HG03045 (cell line): ENCODE results near the gene CFL1.
A peak's percentile ranks its signal among the peaks of the same experiment; 100 is the strongest.
"Not testable (repeated sequence)": the region's sequence is repeated elsewhere in the genome, so short reads cannot be mapped to it uniquely, and the experiment has no call there.

ENCODE experiments used
- ATAC-seq: cut with Tn5 transposase; IDR thresholded peaks from one replicate; pipeline ENCODE4 v1.9.1; 2021; ENCODE audit warnings: mild to moderate bottlenecking, moderate library complexity; ENCODE audit not compliant: unreplicated experiment

The CFL1 gene

DNA sequence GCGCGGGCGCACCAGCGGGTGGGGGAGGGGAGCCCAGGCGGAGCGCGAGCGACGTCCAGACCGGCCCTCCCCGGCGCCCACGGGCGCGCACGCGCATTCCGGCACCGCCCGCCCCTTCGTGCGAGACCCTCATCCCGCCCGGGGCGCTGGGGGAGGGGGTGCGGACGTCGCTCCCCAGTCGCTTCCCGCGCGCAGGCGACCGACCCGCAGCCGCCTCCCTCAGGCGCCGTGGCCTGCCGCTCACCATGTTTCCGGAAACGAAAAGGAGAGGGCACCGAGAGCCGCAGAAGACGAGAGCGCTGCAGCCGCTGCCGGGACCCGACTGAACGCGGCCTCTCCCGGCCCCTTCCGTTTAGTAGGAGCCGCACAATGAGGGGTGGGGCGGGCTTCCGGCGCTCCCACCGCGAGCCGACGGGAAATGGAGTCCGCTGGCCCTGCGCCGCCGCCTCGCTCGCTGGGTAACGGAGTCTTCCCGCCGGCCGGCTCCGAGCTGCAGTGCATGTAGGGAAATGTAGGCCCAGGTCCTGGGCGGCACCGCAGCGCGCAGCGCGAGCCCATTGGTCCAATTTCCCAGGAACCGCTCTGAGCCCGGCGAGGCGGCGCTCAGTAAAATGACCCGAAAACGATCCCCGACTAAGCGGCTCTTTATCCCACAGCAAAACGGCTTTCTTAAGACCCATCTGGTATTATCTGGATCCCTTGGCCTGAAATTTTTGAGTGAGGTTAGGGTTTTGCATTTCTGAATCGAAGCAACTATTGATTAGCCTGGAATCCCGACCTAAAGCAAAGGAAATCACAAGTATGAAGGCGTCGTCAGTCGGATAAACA lies at the start of gene CFL1:
Gene CFL1 (minus strand): TSS at position 328 of the 828 bp plus-strand sequence. CDS start 81 bp downstream, at position 247.
- peak; percentile 44 for ATAC-seq

DNA sequence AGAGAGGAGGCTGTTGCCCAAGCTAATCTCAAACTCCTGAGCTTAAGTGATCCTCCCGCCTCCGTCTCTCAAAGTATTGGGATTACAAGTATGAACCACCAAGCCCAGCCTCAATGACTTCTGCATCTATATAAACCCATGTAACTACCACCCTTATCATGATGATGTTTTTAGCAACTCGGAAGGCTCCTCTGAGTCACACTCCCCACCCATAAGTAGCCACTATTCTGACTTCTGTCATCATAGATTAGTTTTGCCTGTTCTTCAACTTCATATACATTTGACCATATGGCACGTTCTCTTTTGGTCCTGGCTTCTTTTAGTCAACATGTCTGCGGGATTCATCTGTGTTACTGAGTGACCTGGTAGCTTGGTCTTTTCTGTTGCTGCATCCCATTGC lies 48.6 kb upstream of the CFL1 start:
- no peak for ATAC-seq

DNA sequence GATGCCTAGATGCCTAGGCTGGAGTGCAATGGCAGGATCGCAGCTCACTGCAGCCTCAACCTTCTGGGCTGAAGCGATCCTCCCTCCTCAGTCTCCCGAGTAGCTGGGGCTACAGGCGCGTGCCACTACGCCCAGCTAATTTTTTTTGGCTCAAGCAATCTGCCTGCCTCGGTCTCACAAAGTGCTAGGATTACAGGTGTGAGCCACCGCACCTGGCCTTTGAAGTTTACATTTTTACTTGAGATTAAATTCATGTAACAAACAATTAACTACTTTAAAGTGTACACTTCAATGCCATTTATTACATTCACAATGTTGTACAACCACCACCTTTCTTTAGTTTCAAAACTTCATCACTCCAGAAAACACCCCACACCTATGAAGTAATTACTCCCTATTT lies 45.7 kb upstream of the CFL1 start:
- no peak for ATAC-seq

- ATAC-seq, result no peak
These were observed 45.1 kb upstream of the CFL1 start for GRCh38 chr11:65903068-65903481.

- ATAC-seq, result no peak
These were observed 42.9 kb upstream of the CFL1 start for GRCh38 chr11:65900899-65901180.

DNA sequence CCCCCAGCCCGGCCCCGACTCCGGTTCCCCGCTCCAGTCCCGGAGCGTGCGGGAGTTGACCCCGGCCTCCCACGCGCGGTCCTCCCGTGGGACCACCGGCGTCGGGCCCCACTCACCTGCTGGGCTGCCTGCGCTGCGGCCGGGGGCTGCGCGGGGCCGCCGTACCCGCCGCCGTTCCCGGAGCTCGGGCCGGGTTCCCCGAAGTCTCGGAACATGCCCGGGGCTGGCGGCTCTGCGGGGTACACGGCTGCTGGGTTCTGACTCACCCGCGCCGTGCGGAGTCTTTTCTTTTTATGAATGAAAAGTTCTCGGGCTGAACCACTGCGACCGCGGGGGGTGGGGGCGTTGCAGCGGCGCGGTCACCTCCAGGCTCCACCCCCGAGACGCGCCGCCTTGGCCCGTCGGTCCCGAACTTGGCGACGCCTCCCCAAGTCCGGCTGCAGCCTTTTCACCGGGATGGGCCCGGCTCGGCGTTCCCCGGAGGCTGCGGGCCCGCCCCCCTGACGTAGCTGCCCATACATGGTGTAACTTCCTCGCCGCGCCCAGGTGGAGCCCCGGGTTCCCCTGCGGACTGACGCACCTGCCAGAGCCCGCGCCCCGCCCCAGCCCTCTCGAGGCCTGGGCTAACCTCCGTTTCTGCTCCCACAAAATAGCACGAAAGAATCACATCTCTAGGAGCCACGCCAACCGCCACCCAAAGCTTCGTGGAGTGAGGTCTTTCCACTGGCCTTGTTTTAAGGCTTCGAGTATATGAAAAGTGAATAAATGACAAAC lies 42.3 kb upstream of the CFL1 start, which contains the start of gene FOSL1:
Gene FOSL1 (minus strand): TSS at position 264 of the 774 bp plus-strand sequence. CDS start 49 bp downstream, at position 215.
- ATAC-seq, result peak; percentile 80

GRCh38 chr11:65899356-65900124 lies 41.6 kb upstream of the CFL1 start:
- no peak for ATAC-seq

GRCh38 chr11:65898656-65899355 lies 40.8 kb upstream of the CFL1 start:
- no peak for ATAC-seq

GRCh38 chr11:65897020-65897471 lies 39.1 kb upstream of the CFL1 start:
- no peak for ATAC-seq

DNA sequence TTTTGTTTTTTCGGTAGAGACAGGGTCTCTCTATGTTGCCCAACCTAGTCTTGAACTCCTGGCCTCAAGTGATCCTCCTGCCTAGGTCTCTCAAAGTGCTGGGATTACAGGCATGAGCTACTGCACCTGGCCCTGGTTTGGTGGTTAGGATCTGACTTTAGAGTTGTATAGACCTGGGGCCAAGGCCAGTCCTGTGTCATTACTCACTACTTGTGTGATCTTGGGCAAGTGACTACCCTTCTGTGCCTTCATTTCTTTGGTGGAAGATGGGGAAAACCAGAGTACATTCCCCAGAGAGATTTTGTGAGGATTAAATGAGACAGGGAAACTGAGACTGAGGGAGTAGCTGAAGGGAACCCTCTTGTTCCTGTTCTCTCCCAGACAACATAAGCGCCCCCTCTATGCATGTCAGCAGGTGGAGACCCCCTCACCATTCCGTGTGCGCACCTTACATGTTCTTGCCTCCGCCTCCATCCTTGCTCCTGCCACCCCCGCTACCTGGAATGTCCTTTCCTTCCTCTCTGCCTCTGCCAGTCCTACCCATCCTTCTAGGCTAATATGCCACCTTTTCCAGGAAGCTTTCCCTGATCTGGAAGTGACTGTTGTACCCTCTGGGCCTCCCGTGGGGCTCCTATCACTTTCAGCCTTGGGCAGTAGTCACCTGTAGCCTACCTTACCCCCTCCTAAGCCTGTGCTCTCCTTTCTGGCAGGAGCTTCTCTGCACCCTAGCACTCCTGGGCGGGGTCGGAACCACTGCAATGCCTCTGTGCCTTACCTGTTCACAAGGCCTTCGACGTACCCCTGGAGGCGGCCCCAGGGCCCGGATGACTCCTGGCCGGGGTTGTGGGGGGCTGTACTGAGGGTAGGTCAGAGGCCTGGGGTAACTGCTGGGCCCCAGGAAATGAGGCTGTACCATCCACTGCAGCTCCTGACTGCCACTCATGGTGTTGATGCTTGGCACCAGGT lies 38.3 kb upstream of the CFL1 start:
- no peak for ATAC-seq

- no peak for ATAC-seq
These were observed 37.6 kb upstream of the CFL1 start for GRCh38 chr11:65895482-65895981.

DNA sequence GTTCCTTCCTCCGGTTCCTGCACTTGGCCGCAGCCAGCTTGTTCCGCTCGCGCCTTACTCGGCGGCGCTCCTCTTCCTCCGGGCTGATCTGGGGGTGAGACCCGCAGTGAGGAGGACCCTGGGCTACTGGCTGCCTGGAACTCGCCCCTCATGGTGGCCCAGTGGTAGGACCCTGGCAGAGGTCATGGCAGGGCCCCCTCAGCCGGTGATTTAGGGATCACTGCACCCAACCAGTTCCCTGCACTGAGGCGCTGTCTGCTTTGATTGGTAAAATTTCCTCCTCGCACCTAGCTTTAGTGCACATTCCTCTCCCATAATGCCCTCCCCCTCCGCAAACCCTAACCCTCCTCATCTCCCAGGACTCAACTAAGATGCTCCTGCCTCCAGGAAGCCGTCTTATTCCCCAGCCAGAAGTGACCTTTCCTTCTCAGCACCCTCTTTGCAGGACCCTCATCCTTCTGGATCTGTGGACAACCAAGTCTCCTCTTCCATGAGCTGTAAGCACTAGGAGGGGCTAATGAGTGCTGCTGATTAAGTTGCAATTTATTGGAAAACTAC lies 36.1 kb upstream of the CFL1 start:
- no peak for ATAC-seq

DNA sequence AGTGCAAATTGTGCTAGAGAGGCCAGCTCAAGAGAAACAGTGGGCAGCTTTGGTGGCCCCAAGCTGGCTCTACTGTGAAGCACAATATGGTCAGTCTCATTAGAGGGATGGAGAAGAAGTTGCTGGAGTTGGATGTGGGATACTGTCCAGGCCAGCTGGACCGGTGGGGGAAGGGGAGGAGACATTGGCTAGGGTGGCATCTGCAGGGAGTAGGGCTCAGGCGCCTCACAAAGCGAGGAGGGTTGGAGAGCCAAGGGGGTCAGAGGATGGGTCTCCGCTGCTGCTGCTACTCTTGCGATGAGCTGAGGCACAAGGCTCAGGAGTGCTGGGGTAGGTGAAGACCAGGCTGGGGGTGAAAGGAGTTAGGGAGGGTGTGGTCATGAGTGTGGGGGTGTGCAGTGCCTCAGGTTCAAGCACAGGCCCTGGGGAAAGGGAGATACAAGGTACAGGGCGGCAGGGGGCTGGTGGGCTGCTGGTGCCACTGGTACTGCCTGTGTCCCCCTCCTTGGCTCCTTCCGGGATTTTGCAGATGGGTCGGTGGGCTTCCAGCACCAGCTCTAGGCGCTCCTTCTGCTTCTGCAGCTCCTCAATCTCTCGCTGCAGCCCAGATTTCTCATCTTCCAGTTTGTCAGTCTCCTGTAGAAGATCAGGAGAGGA lies 34.8 kb upstream of the CFL1 start:
- no peak for ATAC-seq

DNA sequence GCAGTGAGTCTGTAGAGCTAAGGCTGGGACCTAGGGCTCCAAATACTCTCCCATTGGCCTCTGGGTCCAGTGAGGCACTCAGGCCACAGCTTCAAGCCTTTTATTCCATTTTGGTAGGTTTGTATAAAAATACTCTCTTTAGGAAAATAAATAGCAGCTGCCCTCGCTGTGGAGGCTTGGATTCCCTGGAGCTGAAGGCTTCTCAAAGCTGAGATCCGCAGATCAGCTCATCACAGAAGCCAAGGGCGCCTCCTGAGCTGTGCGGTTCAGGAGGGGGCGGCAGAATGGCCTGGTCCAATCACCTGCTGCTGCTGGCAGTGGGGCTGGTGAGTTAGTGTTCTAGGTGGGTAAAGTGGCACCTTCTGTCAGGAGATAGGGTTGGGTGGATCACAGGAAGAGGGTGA lies 34.2 kb upstream of the CFL1 start:
- ATAC-seq, result not testable (repeated sequence)

GRCh38 chr11:65891219-65892136 lies 33.5 kb upstream of the CFL1 start:
- ATAC-seq, result peak; percentile 1

DNA sequence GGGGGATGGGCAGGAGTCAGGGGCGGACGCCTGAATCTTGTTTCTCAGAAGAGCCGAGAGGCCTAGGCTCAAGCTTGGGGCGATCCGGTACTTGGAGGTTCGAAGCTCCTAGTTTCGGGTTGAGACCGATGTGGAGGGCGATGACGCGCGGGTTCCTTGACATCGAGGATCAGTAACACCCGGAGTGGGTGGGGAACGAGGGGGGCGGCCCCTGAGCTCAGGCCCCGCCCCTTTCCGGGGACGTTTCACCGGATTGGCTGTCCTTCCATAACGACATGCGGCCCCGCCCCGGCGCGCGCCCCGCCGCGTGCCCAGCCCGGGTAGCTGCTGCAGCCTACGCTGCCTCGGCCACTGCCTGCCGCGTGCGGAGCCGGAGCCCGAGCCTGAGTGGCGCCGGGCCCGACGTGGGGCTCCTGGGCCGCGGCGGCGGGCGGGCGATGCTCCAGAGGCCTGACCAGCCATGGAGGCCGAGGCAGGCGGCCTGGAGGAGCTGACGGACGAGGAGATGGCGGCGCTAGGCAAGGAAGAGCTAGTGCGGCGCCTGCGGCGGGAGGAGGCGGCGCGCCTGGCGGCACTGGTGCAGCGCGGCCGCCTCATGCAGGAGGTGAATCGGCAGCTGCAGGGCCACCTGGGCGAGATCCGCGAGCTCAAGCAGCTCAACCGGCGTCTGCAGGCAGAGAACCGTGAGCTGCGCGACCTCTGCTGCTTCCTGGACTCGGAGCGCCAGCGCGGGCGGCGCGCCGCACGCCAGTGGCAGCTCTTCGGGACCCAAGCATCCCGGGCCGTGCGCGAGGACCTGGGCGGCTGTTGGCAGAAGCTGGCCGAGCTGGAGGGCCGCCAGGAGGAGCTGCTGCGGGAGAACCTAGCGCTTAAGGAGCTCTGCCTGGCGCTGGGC lies 32.6 kb upstream of the CFL1 start, which contains the start of gene CCDC85B:
Gene CCDC85B (plus strand): TSS at position 350 of the 895 bp plus-strand sequence. CDS start 111 bp downstream, at position 461.
- peak; percentile 57 for ATAC-seq
